Kidney epithelial cell (primary cell): Measurements from ENCODE around the gene PLPPR3. TPM values are rescaled to one million over a fixed set of nuclear protein-coding genes. Genes with fewer than 3 reads are reported as not detected.
"Not testable (repeated sequence)": the region's sequence is repeated elsewhere in the genome, so short reads cannot be mapped to it uniquely, and the experiment has no call there.

Experiments
- DNase-seq: peaks from one replicate; pipeline ENCODE4 v3.0.0-alpha.2; 2010; ENCODE audit warnings: low read depth
- H3K27me3 ChIP-seq: 2 replicates; pipeline ENCODE4 v1.6.0; 2011; ENCODE audit warnings: low read length; ENCODE audit not compliant: control insufficient read depth, insufficient read depth
- H3K36me3 ChIP-seq: 2 replicates; pipeline ENCODE4 v1.5.1; 2011; ENCODE audit warnings: low read length; ENCODE audit not compliant: control insufficient read depth, insufficient read depth
- H3K4me3 ChIP-seq: 2 replicates; pipeline ENCODE4 v1.5.1; 2011; ENCODE audit warnings: low read depth, mild to moderate bottlenecking, control low read depth, low read length
- CTCF ChIP-seq: IDR thresholded peaks from 2 replicates; pipeline ENCODE4 v1.5.1; 2011; ENCODE audit warnings: mild to moderate bottlenecking, moderate library complexity, low read length, control low read depth, inconsistent platforms; ENCODE audit not compliant: insufficient read depth, poor library complexity, severe bottlenecking
- total RNA-seq: library from RNA; depleted of rRNA; stranded (reverse); fragments of >200 nt; gene quantifications from 2 replicates; pipeline ENCODE4 v1.2.3, GENCODE V29; 2015

The PLPPR3 gene
- total RNA-seq, 1 donor from 2014 or later = 2.9 TPM

GRCh38 chr19:855142-855541 is 33.4 kb upstream of the PLPPR3 start:
- H3K27me3 ChIP-seq = peaks cover 36% of the 10 kb centered on the region
- no peak overlapping the region for H3K4me3 ChIP-seq
- TF ChIP-seq CTCF = no peak
- H3K36me3 ChIP-seq = no peaks in the 10 kb centered on the region
- DNase-seq = no peak

- Histone ChIP-seq H3K4me3 (no peak overlapping the region), H3K27me3 (peaks cover 36% of the 10 kb centered on the region), H3K36me3 (no peaks in the 10 kb centered on the region)
- TF ChIP-seq CTCF = no peak
- DNase-seq = no peak
Observed at GRCh38 chr19:854549-854948, 32.8 kb upstream of the PLPPR3 start.

- not testable (repeated sequence) for H3K4me3 ChIP-seq, DNase-seq, H3K36me3 ChIP-seq
- H3K27me3 ChIP-seq = peaks cover 31% of the 10 kb centered on the region
Observed at GRCh38 chr19:853614-854220, 32.0 kb upstream of the PLPPR3 start.

- no peak overlapping the region for H3K4me3 ChIP-seq
- no peak for TF ChIP-seq CTCF
- no peaks in the 10 kb centered on the region for H3K36me3 ChIP-seq
- H3K27me3 ChIP-seq = peaks cover 35% of the 10 kb centered on the region
- DNase-seq = no peak
Observed at GRCh38 chr19:853014-853585, 31.3 kb upstream of the PLPPR3 start.

- H3K27me3 ChIP-seq = peaks cover 42% of the 10 kb centered on the region
- no peak for TF ChIP-seq CTCF
- no peak within 1 kb of the TSS for H3K4me3 ChIP-seq
- no peak for DNase-seq
- no peaks in the 10 kb centered on the region for H3K36me3 ChIP-seq
Observed at GRCh38 chr19:852136-853013, 30.6 kb upstream of the PLPPR3 start, which contains the start of gene ELANE. TSS of gene ELANE (plus strand) at chr19:852303. CDS start at chr19:852329, 26 bp downstream.

- H3K27me3 ChIP-seq = peaks cover 55% of the 10 kb centered on the region
- H3K36me3 ChIP-seq = no peaks in the 10 kb centered on the region
- no peak for DNase-seq
- TF ChIP-seq CTCF = no peak
- H3K4me3 ChIP-seq = no peak overlapping the region
Observed at GRCh38 chr19:850979-851335, 29.2 kb upstream of the PLPPR3 start.
